ENCODE data around the gene LMTK2.

Gene LMTK2

GRCh38 chr7:98137134-98137825 lies 30.6 kb downstream of the LMTK2 start:
- TF ChIP-seq GATA2 (IDR thresholded peaks at IDR 0.05; ENCODE audit: low read depth, low read length), result no peak

GRCh38 chr7:98137826-98138151 lies 31.1 kb downstream of the LMTK2 start:
- TF ChIP-seq GATA3 (IDR thresholded peaks at IDR 0.05; ENCODE audit: low read depth, low read length) (no peak), GATA2 (IDR thresholded peaks at IDR 0.05; ENCODE audit: low read depth, low read length) (no peak)

DNA sequence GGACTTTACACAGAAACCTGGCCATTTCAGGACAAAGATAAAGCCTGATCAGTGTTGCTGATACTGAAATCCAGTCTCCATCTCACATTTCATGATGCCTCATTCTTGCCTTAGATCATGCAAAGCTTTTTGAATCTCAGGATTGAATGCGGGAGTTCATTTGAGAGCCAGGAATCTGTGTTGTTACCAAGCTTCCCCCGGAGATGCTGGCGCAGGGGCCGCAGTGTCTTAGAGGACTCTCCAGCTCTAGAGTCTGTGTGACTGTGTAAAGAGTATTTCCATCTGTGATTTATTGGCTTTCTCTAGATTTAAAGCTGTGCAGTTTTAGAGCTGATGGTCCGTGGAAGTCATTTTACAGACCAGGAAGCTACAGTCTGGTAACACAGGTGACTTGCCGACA lies 32.0 kb downstream of the LMTK2 start:
- TF ChIP-seq GATA3 (IDR thresholded peaks at IDR 0.05; ENCODE audit: low read depth, low read length), result no peak

DNA sequence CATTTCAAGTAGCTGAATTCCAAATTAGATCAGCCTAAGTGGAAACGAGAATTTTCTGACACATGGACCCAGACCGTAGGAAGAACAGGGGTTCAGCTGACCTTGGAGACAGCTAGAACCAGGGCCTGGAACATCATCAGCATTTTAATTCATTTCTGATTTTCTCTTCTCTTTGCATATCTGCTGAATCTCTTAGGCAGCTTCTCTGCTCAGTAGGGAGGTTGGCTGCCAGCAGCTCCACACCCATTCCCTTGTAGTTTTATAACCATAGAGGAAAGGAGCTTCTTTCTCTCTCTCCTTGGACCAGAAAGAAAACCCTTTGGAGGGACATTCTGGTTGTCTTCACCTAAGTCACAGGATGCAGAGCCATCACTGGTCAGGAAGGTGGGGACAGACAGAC lies 36.0 kb downstream of the LMTK2 start:
- TF ChIP-seq GATA2 (IDR thresholded peaks at IDR 0.05; ENCODE audit: low read depth, low read length) (no peak), GATA3 (IDR thresholded peaks at IDR 0.05; ENCODE audit: low read depth, low read length) (no peak)

DNA sequence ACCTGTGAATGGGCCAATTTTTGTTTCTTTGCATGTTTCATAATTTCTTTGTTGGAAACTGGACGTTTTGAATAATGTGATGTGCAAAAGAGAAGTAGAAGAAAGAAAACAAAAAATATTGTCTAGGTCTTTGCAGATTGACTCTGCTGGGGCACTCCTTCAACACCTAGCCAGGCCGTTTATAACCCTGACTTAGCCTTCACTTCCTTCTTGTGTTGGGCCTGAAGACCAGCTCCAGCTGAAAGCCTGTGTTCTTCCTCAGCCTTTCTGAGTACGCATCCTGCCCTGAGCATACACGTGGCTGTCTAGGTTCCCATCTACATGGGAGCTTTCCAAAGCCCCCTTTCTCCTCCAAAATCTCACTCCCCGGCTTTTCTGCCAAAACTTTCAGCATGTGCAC lies 41.9 kb downstream of the LMTK2 start:
- TF ChIP-seq GATA2 (IDR thresholded peaks at IDR 0.05; ENCODE audit: low read depth, low read length) (no peak), GATA3 (IDR thresholded peaks at IDR 0.05; ENCODE audit: low read depth, low read length) (no peak)

DNA sequence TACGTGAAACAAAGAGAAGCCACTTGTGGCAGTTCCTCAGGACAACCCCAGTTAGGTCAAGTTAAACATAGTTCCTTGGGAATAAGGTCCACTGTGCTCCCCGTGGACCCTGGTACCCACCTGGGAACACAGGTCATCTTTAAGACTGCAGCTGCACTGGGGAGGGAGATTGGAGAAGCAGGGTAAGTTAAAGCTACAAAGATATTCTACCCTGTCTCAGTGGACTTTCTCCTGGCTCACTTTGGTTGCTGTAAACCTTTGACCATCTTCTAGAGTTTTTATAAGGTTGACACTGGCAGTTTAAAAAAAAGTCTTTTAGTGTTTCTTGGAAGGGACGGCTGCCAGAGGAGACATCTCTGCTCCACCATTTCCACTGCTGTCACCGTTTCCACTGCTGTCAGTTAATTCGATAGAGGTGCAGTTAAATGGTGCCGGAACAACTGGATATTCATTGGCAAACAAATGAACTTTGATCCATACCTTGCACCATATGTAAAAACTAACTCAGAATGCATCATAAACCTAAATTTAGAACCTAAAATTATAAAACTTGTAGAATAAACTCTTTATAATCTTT lies 42.5 kb downstream of the LMTK2 start:
- TF ChIP-seq GATA3 (IDR thresholded peaks at IDR 0.05; ENCODE audit: low read depth, low read length) (no peak), GATA2 (IDR thresholded peaks at IDR 0.05; ENCODE audit: low read depth, low read length) (no peak)

DNA sequence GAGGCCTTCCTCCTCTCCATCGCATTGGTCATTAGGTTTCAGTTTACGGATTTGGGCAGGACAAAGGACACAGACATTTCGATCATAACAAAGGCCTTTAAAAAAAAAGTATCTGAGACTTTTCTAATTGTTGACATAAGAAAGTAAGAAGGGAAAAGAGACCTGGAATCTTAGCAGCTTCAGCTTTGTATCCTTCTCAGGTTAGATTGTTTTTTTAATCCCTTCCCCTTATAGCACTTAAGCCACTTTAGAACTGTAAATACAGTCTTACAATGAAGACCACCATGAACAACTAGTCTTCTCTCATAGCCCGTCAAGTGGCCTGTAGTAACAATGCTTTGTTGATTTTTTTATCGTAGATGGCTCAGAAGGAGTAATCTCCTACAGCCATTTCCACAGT lies 45.2 kb downstream of the LMTK2 start:
- TF ChIP-seq GATA3 (IDR thresholded peaks at IDR 0.05; ENCODE audit: low read depth, low read length) (no peak), GATA2 (IDR thresholded peaks at IDR 0.05; ENCODE audit: low read depth, low read length) (no peak)

GRCh38 chr7:98156700-98157099 lies 50.0 kb downstream of the LMTK2 start:
- TF ChIP-seq GATA2 (IDR thresholded peaks at IDR 0.05; ENCODE audit: low read depth, low read length), result no peak
- TF ChIP-seq GATA3 (IDR thresholded peaks at IDR 0.05; ENCODE audit: low read depth, low read length), result no peak

DNA sequence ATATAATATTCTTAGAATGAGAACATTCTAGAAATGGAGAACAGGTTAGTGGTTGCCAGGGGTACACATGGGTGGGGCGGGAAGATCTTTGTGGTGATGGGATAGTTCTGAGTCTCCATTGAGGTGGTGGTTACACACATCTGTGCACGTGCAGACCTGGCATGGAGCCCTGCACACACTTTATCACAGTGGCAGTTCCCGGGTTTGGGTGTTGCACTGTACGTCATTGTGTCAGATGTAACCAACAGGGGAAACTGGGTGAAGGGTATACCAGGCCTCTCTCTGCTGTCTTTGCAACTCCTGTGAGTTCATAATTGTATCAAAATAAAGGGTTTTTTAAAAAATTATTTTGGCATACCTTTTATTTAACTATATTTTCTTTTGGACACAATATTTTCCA lies 51.1 kb downstream of the LMTK2 start:
- TF ChIP-seq GATA3 (IDR thresholded peaks at IDR 0.05; ENCODE audit: low read depth, low read length), result no peak
- no peak for TF ChIP-seq GATA2 (IDR thresholded peaks at IDR 0.05; ENCODE audit: low read depth, low read length)

DNA sequence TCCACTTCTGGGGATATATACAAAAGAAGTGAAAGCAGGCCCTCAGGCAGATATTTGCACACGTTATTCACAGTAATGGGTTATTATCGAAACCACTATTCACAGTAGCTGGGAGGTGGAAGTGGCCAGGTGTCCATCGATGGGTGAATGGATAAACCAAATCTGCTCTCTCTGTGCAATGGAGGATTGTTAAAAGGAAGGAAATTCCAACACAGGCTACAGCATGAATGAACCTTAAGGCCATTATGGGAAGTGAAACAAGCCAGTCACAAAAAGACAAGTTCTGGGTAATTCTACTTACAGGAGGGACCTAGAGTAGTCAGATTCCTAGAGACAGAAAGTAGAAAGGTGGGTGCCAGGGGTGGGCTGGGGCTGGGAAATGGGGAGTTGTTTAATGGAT lies 56.1 kb downstream of the LMTK2 start:
- TF ChIP-seq GATA2 (IDR thresholded peaks at IDR 0.05; ENCODE audit: low read depth, low read length) (no peak), GATA3 (IDR thresholded peaks at IDR 0.05; ENCODE audit: low read depth, low read length) (no peak)

DNA sequence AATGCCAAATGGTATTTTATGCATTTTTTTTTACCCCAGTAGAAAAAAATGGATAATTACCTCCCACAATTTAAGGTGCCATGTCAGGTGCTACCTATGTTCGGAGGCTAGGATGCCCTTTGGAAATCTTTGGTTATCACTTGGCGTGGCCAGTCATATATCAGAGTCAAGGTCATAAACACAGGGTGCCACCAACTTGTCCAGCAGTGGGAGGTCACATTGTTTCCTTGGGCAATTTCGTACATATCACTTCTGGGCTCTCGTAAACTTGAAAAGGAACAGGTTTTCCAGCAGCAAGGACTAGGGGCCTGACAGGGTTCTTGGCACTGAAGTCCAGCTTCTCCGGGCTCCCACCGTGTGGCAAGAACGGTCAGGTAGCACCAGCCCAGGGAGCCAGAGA lies 56.6 kb downstream of the LMTK2 start:
- TF ChIP-seq GATA3 (IDR thresholded peaks at IDR 0.05; ENCODE audit: low read depth, low read length) (no peak), GATA2 (IDR thresholded peaks at IDR 0.05; ENCODE audit: low read depth, low read length) (no peak)

GRCh38 chr7:98163704-98164494 lies 57.2 kb downstream of the LMTK2 start:
- TF ChIP-seq GATA3 (IDR thresholded peaks at IDR 0.05; ENCODE audit: low read depth, low read length) (no peak), GATA2 (IDR thresholded peaks at IDR 0.05; ENCODE audit: low read depth, low read length) (no peak)

DNA sequence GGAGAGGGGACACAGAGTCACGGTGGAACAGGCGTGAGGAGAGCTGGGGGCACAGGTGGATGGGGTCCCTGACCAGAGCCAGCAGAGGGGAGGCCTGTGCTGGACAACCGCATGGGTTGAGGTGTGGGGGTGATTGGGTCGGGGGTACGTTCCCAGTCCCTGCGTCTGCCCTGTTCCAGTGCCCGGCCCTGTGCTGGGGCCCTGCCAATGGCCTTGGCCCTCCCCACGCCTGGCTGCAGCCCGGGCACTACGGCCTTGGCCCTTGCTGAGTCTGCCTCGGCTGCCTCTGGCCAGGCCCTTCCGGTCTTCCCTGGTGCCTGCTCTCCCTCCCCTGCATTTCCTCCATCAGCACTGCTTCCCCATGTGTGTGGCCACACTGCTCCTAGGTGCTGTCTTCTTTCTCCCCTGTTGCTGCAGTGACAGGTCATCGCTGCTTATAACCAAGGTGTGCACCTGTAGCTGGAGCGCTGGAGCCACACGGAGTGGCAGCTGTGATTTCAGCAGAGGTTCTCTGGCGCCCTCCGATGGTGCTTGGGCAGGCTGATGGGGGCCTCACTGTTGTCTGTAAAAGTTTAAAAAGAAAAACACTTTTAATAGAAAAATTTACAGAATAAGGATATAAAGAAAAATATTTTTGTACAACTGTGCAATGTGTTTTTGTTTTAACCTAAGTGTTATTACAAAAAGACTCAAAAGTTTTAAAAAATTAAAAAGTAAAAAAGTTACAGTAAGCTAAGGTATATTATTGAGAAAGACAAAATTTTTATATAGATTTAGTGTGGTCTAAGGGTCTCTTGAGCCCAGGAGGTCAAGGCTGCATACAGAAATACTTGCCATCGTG lies 59.4 kb downstream of the LMTK2 start:
- TF ChIP-seq GATA2 (IDR thresholded peaks at IDR 0.05; ENCODE audit: low read depth, low read length) (no peak), GATA3 (IDR thresholded peaks at IDR 0.05; ENCODE audit: low read depth, low read length) (no peak)

GRCh38 chr7:98166668-98166970 lies 60.0 kb downstream of the LMTK2 start:
- TF ChIP-seq GATA3 (IDR thresholded peaks at IDR 0.05; ENCODE audit: low read depth, low read length) (no peak), GATA2 (IDR thresholded peaks at IDR 0.05; ENCODE audit: low read depth, low read length) (no peak)

Data from SH-SY5Y (cell line).